Brain pericyte (primary cell): ENCODE data around the gene TFG.

Experiments used
- DNase-seq: peaks from one replicate; pipeline ENCODE4 v3.0.0-alpha.2; 2012; ENCODE audit warnings: low read depth, low spot score

TFG gene

GRCh38 chr3:100796556-100796955 is 87.3 kb downstream of the TFG start:
- no peak for DNase-seq

DNA sequence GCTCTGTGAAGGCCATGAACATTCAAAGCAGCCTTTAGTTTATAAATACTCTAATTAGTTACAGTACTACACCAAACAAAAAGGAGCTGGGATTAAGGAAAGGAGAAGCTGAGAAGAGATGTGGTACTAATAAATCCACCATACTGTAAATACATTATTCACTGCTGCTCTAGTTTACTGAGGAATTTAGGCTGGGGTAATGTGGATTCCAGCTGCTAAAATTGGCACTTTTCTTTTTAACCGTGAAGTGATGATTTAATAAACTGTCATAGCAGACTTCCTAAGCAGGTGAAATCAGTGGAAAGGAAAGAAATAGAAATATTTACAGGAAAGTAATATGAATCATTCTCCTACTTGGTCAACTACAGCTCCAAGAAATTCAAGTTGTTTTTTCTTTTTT is 88.7 kb downstream of the TFG start:
- DNase-seq: no peak
